B cell (primary cell): ENCODE data around the gene LRRC14B. TPM values are rescaled to one million over a fixed set of nuclear protein-coding genes. Genes with fewer than 3 reads are reported as not detected.

ENCODE experiments used
- ATAC-seq: fragments of 200-7000 bp; cut with Tn5 transposase; one replicate; pipeline ENCODE4 v1.10.0; 2021; ENCODE audit warnings: low read depth, mild to moderate bottlenecking, moderate number of reproducible peaks, moderate library complexity
- CTCF ChIA-PET: fragments of 350-600 bp; sonication (Branson Sonifier 250); formaldehyde crosslinking; loops from one replicate; lab custom pipeline; 2021; ENCODE audit warnings: antibody characterized with exemption, inconsistent platforms; lab: Charles Lee
- POLR2A ChIA-PET: fragments of 350-600 bp; sonication (Branson Sonifier 250); formaldehyde crosslinking; loops from one replicate; lab custom pipeline; 2021; ENCODE audit warnings: antibody characterized with exemption; lab: Charles Lee
- DNase-seq: peaks from one replicate; pipeline ENCODE4 v3.0.0; 2013
- H2AFZ ChIP-seq: 2 replicates; pipeline ENCODE4 v1.6.1; 2012; ENCODE audit warnings: mild to moderate bottlenecking, low read depth, low read length; ENCODE audit not compliant: insufficient read depth, poor library complexity, severe bottlenecking
- H3K27ac ChIP-seq, 2 donors: 1 replicate in 1 of 2; 2 replicates in 1 of 2; pipeline ENCODE4 v1.5.1; 2012 to 2013; ENCODE audit warnings: low read length in 2 of 2, mild to moderate bottlenecking in 2 of 2, moderate library complexity in 1 of 2
- H3K27me3 ChIP-seq, 4 experiments: fragments of 200-600 bp in 1 of 4; sonication (generic) in 1 of 4; replicated peaks in 1 of 4; 1 replicate in 2 of 4; 2 replicates in 2 of 4; pipeline versions ENCODE4 v1.6.1 to v1.7.0; 2013 to 2016; ENCODE audit warnings: low read length in 3 of 4, mild to moderate bottlenecking in 2 of 4, mixed read lengths in 1 of 4, moderate library complexity in 1 of 4; ENCODE audit not compliant: insufficient read depth in 4 of 4, control insufficient read depth in 3 of 4; ENCODE audit errors: control extremely low read depth in 1 of 4
- H3K36me3 ChIP-seq, 2 experiments: replicated peaks in 1 of 2; 1 replicate in 1 of 2; 2 replicates in 1 of 2; pipeline versions ENCODE4 v1.6.1 to v1.7.1; 2013; ENCODE audit warnings: low read length in 1 of 2; ENCODE audit not compliant: insufficient read depth in 2 of 2, control insufficient read depth in 1 of 2; ENCODE audit errors: control extremely low read depth in 1 of 2, extremely low read depth in 1 of 2
- H3K4me1 ChIP-seq, 2 donors: fragments of 200-600 bp in 1 of 2; sonication (generic) in 1 of 2; 1 replicate in 1 of 2; 2 replicates in 1 of 2; pipeline versions ENCODE4 v1.5.1 to v1.6.1; 2013 to 2017; ENCODE audit warnings: low read length in 2 of 2; ENCODE audit not compliant: control insufficient read depth in 2 of 2, insufficient read depth in 2 of 2
- H3K4me2 ChIP-seq: replicated peaks from 2 replicates; pipeline ENCODE3; 2012; ENCODE audit warnings: mild to moderate bottlenecking, low read depth, low read length; ENCODE audit not compliant: poor library complexity, severe bottlenecking
- H3K4me3 ChIP-seq, 5 experiments: fragments of 200-600 bp in 1 of 5; sonication (generic) in 1 of 5; 1 replicate in 3 of 5; 2 replicates in 2 of 5; pipeline versions ENCODE4 v1.5.1 to v1.7.0; 2011 to 2016; ENCODE audit warnings: low read length in 4 of 5, mild to moderate bottlenecking in 4 of 5, low read depth in 2 of 5, control low read depth in 1 of 5, moderate library complexity in 1 of 5; ENCODE audit not compliant: insufficient read depth in 1 of 5; ENCODE audit errors: control extremely low read depth in 1 of 5, extremely low read depth in 1 of 5
- H3K79me2 ChIP-seq: fragments of 200-600 bp; sonication (generic); one replicate; pipeline ENCODE4 v1.6.0; 2016; ENCODE audit warnings: low read length; ENCODE audit not compliant: control insufficient read depth, insufficient read depth
- H3K9ac ChIP-seq: fragments of 200-600 bp; sonication (generic); 2 replicates; pipeline ENCODE4 v1.6.1; 2017; ENCODE audit warnings: mild to moderate bottlenecking, low read length, moderate library complexity
- H3K9me3 ChIP-seq, 3 donors: one replicate each; pipeline versions ENCODE4 v1.6.1 to v1.7.1; 2013; ENCODE audit warnings: low read length in 2 of 3; ENCODE audit not compliant: control insufficient read depth in 2 of 3, insufficient read depth in 1 of 3; ENCODE audit errors: control extremely low read depth in 1 of 3
- H4K20me1 ChIP-seq: 2 replicates; pipeline ENCODE4 v1.6.0; 2012; ENCODE audit warnings: mild to moderate bottlenecking, low read length; ENCODE audit not compliant: insufficient read depth, control insufficient read depth, poor library complexity, severe bottlenecking
- H3K27ac Mint-ChIP-seq: one replicate; pipeline ENCODE4 v1.8.0; 2021; ENCODE audit warnings: mixed read lengths
- H3K27me3 Mint-ChIP-seq: one replicate; pipeline ENCODE4 v1.8.0; 2021; ENCODE audit warnings: mixed read lengths
- H3K4me1 Mint-ChIP-seq: one replicate; pipeline ENCODE4 v1.8.0; 2021; ENCODE audit warnings: mixed read lengths
- H3K4me3 Mint-ChIP-seq: one replicate; pipeline ENCODE4 v1.8.0; 2021; ENCODE audit warnings: mixed read lengths
- H3K9me3 Mint-ChIP-seq: one replicate; pipeline ENCODE4 v1.8.0; 2022; ENCODE audit warnings: mixed read lengths; ENCODE audit not compliant: insufficient read depth
- CTCF ChIP-seq: fragments of 200-600 bp; IDR thresholded peaks from one replicate; pipeline ENCODE4 v1.8.0; 2022; ENCODE audit warnings: antibody characterized with exemption, mild to moderate bottlenecking
- EZH2 ChIP-seq: IDR thresholded peaks from 2 replicates; pipeline ENCODE4 v1.6.1; 2012; ENCODE audit warnings: borderline replicate concordance, low read depth, mild to moderate bottlenecking, moderate library complexity, low read length; ENCODE audit not compliant: insufficient read depth, poor library complexity, severe bottlenecking
- WGBS: methylation state at CpG from one replicate; pipeline ENCODE4 v1.1.5; 2013; ENCODE audit warnings: missing lambda C conversion rate; ENCODE audit not compliant: insufficient coverage; 5-methylcytosine and 5-hydroxymethylcytosine counted together
- intact Hi-C: fragments of 100-400 bp; cut with micrococcal nuclease; formaldehyde crosslinking; loops from one replicate; pipeline ENCODE4 v1.10.0; 2022
- polyA plus RNA-seq: library from polyadenylated mRNA; depleted of rRNA; stranded (reverse); fragments of >200 nt; gene quantifications from 2 replicates; pipeline ENCODE4 v1.2.3, GENCODE V29; 2012
- total RNA-seq, 2 donors: library from RNA; stranded (reverse); fragments of 120-200 nt in 1 of 2; gene quantifications; 1 replicate in 1 of 2; 2 replicates in 1 of 2; pipeline versions ENCODE4 v1.2.3 to v1.2.4, GENCODE V29; 2013 to 2022

The LRRC14B gene
- total and polyA plus RNA-seq, 2 donors (not counting 1 experiment from before 2014, with no cell fraction given): 0.06 TPM; not detected in 1

GRCh38 chr5:189976-190365 lies 1.3 kb upstream of the LRRC14B start:
- Histone ChIP-seq H3K27ac (no peak overlapping the region), H3K79me2 (no peaks in the 10 kb centered on the region), H3K9ac (no peak overlapping the region), H3K4me1 (peaks cover 16 to 19% of the 10 kb centered on the region in 2 donors), H3K36me3 (no peaks in the 10 kb centered on the region), H3K4me3 (no peak overlapping the region), H3K27me3 (peaks cover 0 to 29% (median 2%) of the 10 kb centered on the region in 4 experiments), H3K9me3 (no peaks in the 10 kb centered on the region), H3K4me2 (no peak overlapping the region), H4K20me1 (no peaks in the 10 kb centered on the region), H2AFZ (no peak overlapping the region)
- DNase-seq (no peak), ATAC-seq (no peak)
- H3K4me3 Mint-ChIP-seq: no peak overlapping the region
- peaks cover 21% of the 10 kb centered on the region for H3K4me1 Mint-ChIP-seq
- TF ChIP-seq EZH2: no peak
- no peak for TF ChIP-seq CTCF
- POLR2A ChIA-PET: no interaction called here
- CTCF ChIA-PET: no interaction called here
- H3K9me3 Mint-ChIP-seq: no peaks in the 10 kb centered on the region
- intact Hi-C loops: no loop called here
- 81% methylated on average over 10 of the region's 11 CpGs for WGBS
- no peak overlapping the region for H3K27ac Mint-ChIP-seq
- peaks cover 13% of the 10 kb centered on the region for H3K27me3 Mint-ChIP-seq

- CTCF ChIA-PET: interaction anchor here (1.1 kb wide), 1 partner anchor 235 kb away, joined by 3 read pairs; no protein-coding TSS in a partner anchor
Measured at GRCh38 chr5:190366-191035, 794 bp upstream of the LRRC14B start.

More at GRCh38 chr5:190366-191035, 794 bp upstream of the LRRC14B start:
- peaks cover 0 to 29% (median 2%) of the 10 kb centered on the region in 4 experiments for H3K27me3 ChIP-seq
- peaks cover 16 to 19% of the 10 kb centered on the region in 2 donors for H3K4me1 ChIP-seq
- H3K4me2 ChIP-seq: peak overlapping the region; percentile 75
- H3K27ac ChIP-seq: no peak overlapping the region
- TF ChIP-seq EZH2: no peak
- TF ChIP-seq CTCF: no peak
- Mint-ChIP-seq H3K9me3 (no peaks in the 10 kb centered on the region), H3K4me1 (peaks cover 21% of the 10 kb centered on the region), H3K4me3 (peak overlapping the region; percentile 1), H3K27ac (no peak overlapping the region), H3K27me3 (peaks cover 12% of the 10 kb centered on the region)
- H3K4me3 ChIP-seq: no peak overlapping the region
- no peaks in the 10 kb centered on the region for H4K20me1 ChIP-seq
- no peaks in the 10 kb centered on the region for H3K79me2 ChIP-seq
- no peaks in the 10 kb centered on the region for H3K9me3 ChIP-seq
- 71% methylated on average over 10 of the region's 16 CpGs for WGBS
- no peak for ATAC-seq
- H3K9ac ChIP-seq: no peak overlapping the region
- no peaks in the 10 kb centered on the region for H3K36me3 ChIP-seq
- intact Hi-C loops: no loop called here
- H2AFZ ChIP-seq: peak overlapping the region; percentile 54
- DNase-seq: no peak
- POLR2A ChIA-PET: no interaction called here
